HL-60 (cell line): ENCODE data around the gene FAM124A.

ENCODE experiments used
- POLR2AphosphoS5 ChIP-seq: IDR thresholded peaks from 2 replicates; pipeline ENCODE4 v1.6.1; 2012; ENCODE audit warnings: low read depth
- TF ChIP-seq, protein P1 (sequence below): IDR thresholded peaks from one replicate; pipeline ENCODE4 v1.5.1; 2011; ENCODE audit warnings: low read length, control low read depth, inconsistent platforms; ENCODE audit not compliant: insufficient read depth

DNA sequence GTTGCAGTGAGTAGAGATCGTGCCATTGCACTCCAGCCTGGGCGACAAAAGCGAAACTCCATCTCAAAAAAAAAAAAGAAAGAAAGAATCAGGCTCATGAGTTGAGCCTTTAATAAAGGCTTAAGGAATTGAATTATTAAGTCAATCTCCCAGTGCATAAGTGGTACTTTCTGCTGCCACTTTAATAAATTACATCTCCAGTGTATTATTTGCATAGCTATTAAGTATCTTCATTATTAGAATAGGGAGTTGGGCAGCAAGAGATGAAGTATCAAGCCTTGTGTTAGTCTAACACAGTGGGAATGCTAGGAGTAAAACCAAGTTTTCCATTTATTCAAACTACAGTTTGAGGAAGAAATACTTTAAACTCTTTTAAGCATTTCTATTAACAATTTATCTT, 15.6 kb upstream of the FAM124A start:
- TF ChIP-seq, protein P1, sequence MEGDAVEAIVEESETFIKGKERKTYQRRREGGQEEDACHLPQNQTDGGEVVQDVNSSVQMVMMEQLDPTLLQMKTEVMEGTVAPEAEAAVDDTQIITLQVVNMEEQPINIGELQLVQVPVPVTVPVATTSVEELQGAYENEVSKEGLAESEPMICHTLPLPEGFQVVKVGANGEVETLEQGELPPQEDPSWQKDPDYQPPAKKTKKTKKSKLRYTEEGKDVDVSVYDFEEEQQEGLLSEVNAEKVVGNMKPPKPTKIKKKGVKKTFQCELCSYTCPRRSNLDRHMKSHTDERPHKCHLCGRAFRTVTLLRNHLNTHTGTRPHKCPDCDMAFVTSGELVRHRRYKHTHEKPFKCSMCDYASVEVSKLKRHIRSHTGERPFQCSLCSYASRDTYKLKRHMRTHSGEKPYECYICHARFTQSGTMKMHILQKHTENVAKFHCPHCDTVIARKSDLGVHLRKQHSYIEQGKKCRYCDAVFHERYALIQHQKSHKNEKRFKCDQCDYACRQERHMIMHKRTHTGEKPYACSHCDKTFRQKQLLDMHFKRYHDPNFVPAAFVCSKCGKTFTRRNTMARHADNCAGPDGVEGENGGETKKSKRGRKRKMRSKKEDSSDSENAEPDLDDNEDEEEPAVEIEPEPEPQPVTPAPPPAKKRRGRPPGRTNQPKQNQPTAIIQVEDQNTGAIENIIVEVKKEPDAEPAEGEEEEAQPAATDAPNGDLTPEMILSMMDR: no peak
- no peak for TF ChIP-seq POLR2AphosphoS5
